ENCODE measurements around the gene MCU.
"Not testable (repeated sequence)": the region's sequence is repeated elsewhere in the genome, so short reads cannot be mapped to it uniquely, and the experiment has no call there.

Gene MCU, protein sequence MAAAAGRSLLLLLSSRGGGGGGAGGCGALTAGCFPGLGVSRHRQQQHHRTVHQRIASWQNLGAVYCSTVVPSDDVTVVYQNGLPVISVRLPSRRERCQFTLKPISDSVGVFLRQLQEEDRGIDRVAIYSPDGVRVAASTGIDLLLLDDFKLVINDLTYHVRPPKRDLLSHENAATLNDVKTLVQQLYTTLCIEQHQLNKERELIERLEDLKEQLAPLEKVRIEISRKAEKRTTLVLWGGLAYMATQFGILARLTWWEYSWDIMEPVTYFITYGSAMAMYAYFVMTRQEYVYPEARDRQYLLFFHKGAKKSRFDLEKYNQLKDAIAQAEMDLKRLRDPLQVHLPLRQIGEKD

DNA sequence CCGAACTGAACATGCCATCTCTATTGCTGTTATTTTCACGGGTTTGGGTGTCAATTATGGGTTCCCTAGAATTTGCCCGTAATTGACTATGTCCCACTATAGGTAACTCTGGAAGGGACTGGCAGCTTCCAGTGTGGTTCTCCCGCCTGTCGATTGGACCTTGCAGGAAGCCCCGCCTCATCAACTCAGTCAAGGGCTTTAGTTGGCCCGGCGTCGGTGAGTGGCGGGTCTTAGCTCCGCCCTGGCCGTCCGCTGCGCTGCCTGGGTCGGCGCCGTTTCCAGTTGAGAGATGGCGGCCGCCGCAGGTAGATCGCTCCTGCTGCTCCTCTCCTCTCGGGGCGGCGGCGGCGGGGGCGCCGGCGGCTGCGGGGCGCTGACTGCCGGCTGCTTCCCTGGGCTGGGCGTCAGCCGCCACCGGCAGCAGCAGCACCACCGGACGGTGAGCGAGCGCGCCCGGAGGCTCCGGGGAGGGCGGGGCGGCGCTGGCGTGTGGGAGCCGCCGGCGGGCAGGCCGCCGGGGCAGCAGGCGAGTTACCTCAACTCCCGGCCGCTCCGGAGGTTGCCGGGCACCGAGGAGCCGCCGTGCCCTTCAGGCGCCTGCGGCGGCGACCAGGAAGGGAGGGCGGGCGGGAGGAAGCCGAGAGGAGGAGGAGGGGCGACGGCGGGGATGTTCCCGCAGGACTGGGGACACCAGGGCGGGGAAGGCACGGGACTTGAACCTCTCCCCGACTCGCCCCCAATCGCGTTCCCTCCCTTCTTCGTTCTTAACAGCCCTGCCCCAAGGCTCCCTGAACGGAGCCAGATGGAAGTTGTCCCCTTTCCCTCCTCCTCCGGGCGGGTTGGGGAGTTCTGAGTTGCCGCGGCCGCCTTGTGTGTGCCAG lies at the start of gene MCU:
Gene MCU (plus strand): TSS at position 281 of the 881 bp plus-strand sequence. CDS start 9 bp downstream, at position 290.
- DNase-seq: peak; percentile 94 to 95
- TF ChIP-seq GATA1 (IDR thresholded peaks at IDR 0.05; ENCODE audit: low read depth, low read length): no peak
- peak; percentile 85 for TF ChIP-seq POLR2A (IDR thresholded peaks at IDR 0.05; ENCODE audit: low read length)

DNA sequence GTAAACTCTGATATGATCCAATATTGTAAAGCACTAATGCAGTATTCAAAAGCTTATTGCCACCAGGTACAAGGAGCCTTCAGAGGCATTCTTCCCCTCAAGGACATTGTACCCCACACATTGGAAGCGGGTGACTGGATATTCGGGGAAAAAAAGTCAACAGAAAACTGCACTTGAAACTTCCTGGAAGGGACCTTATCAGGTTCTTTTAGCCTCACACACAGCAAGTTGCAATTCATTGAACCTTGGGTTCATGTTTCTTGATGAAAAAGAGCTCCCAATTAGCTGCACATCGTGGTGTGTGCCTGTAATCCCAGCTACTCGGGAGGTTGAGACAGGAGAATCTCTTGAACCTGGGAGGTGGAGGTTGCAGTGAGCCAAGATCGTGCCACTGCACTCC lies 49.6 kb upstream of the MCU start:
- no peak for DNase-seq
- TF ChIP-seq GATA1 (IDR thresholded peaks at IDR 0.05; ENCODE audit: low read depth, low read length) (no peak), POLR2A (IDR thresholded peaks at IDR 0.05; ENCODE audit: low read length) (no peak)

DNA sequence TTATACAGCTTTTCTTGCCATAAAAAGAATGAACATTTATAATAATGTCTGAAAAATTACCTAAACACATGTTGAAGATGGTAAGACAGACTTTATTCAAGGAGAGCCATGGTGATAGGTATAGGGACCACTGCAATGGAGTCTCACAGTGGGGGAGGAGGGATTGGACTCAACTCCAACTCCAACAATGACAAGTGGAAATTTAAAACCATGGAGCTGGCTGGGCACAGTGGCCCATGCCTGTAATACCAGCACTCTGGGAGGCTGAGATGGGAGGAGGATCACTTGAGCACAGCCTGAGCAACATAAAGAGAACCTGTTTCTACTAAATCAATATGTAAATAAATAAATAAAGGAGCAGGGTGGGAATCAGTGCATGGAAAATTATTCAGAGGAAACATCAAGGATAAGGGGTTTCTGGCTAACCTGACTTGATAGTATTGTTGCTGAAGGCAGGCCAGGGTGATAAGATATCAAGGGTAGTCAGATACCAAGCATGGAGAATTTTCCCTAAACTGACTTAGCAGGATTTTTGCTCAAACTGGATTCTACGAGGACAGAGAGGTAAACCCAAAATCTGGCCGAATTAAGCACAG lies 46.6 kb upstream of the MCU start:
- TF ChIP-seq POLR2A (IDR thresholded peaks at IDR 0.05; ENCODE audit: low read length): no peak
- no peak for TF ChIP-seq GATA1 (IDR thresholded peaks at IDR 0.05; ENCODE audit: low read depth, low read length)

DNA sequence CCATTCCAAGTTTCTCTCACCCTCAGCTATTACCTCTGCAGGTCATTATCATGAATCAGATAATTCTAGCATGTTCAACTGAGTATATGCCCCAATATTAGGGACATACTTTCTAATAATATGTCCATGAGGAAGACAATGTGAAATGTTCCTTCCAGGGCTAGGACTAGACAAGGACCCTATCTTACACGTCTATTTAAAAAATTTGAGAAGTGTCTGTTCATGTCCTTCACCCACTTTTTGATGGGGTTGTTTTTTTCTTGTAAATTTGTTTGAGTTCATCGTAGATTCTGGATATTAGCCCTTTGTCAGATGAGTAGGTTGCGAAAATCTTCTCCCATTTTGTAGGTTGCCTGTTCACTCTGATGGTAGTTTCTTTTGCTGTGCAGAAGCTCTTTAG lies 45.0 kb upstream of the MCU start:
- DNase-seq: not testable (repeated sequence)

More for the DNA sequence above, 46.6 kb upstream of the MCU start:
- DNase-seq: no peak

DNA sequence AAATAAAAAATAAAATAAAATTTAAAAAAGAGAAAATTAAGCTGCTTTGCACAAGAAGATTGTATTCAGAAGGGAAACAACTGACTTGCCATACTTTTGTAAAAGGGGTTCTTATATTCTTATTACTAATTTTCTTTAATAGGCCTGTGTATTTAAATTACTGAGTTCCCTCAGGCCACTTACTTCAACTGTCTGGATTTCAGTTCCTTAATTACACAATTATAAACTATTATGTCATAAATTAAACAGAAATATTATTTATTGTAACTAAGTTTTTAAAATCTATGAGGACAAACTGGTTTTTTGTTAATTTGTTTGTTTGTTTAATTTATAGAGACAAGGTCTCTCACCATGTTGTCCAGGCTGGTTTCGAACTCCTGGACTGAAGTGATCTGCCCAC lies 43.6 kb upstream of the MCU start:
- no peak for TF ChIP-seq GATA1 (IDR thresholded peaks at IDR 0.05; ENCODE audit: low read depth, low read length)
- TF ChIP-seq POLR2A (IDR thresholded peaks at IDR 0.05; ENCODE audit: low read length): no peak
- no peak for DNase-seq

DNA sequence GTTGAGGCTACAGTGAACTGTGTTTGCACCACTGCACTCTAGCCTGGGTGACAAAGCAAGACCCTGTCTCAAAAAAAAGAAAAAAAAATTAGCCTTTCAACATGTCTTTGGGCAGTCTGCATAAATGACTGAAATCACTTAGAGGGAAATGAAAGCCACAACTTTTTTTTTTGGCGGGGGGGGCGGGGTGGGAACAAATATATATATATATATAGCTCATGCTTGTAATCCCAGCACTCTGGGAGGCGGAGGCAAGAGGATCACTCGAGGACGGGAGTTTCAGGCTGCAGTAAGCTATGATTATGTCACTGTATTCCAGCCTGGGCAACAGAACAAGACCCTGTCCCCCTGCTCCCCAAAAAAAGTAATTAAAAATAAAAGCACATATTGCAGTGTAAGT lies 42.7 kb upstream of the MCU start:
- no peak for DNase-seq
- TF ChIP-seq POLR2A (IDR thresholded peaks at IDR 0.05; ENCODE audit: low read length) (no peak), GATA1 (IDR thresholded peaks at IDR 0.05; ENCODE audit: low read depth, low read length) (no peak)

DNA sequence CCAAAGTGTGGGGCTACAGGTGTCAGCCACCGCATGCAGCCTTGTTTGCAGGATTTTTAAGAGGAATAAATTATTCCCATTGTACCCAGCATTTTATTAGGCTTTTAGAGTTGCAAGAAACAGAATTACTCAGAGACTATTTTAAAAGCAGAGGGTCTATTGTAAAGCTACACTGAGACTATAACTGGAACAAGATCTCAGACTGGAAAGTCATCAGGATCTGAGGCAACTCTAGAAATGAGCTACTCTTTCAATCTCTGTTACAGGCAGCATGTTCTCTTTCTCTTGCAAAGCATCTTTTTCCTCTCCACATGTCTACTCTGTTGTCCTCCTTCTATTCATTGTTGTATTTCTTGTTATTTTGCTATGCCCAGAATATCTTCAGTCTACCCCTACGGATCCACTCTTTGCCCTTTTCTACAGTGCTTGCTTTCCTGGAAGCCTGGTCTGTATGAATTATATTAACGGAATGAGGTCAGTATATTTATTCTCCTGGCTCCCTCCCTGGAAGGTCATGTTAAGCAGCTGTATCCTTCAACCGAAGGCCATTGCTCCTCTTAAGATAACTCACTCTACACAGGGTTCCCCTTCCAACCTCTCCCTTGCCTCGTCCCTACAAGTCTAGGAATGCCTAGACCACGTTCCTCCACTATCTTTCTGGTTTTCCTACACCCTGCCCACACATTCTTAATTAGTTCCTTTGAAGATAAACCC lies 38.4 kb upstream of the MCU start:
- TF ChIP-seq GATA1 (IDR thresholded peaks at IDR 0.05; ENCODE audit: low read depth, low read length) (no peak), POLR2A (IDR thresholded peaks at IDR 0.05; ENCODE audit: low read length) (no peak)
- DNase-seq: no peak

DNA sequence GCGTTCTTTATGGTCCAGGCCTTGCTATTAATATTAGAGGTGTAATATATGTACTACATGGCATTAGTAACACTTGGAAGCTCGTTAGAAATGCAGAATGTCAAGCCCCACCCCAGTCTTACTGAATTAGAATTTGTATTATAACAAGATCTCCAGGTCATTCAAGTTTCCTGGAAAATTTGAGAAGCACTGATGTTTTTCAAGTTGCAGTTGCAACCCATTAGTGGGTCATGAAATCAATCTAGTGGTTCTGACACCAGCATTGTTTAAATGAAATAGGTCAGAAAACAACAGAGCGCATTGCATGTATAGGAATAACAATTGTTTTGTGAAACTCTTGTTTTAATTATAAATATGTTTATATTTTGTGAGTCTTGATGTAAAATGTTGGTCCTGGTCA lies 37.2 kb upstream of the MCU start:
- no peak for DNase-seq
- TF ChIP-seq GATA1 (IDR thresholded peaks at IDR 0.05; ENCODE audit: low read depth, low read length) (no peak), POLR2A (IDR thresholded peaks at IDR 0.05; ENCODE audit: low read length) (no peak)

DNA sequence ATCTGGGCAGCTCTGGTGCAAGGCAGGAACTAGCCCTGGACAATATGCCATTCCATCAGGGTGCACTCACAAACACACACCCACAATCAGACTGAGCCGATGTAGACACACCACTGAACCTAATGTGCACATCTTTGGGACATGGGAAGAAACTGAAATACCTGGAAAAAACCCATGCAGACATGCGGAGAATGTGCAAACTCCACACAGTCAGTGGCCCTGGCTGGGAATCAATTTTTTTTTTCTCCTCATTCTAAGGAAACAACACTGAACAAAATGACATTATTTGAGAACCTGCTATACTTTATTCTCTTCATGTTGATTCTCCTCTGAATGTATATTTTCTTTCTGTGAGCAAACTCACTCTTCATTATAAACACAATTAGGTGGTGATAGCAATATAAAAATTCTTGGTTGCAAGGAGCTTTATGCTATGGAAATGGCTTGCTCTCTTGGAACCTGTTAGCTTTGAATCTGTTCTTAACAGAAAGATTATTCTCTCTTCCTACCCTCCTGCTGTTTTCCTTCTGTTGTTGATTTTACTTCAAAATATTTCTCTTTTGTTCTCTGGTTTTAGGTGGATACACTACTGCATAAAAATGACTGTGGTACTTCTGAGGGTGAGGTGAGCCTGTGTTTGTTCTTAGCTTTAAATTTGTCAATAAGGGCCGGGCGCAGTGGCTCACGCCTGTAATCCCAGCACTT lies 33.1 kb upstream of the MCU start:
- DNase-seq: no peak
- TF ChIP-seq POLR2A (IDR thresholded peaks at IDR 0.05; ENCODE audit: low read length) (no peak), GATA1 (IDR thresholded peaks at IDR 0.05; ENCODE audit: low read depth, low read length) (no peak)

DNA sequence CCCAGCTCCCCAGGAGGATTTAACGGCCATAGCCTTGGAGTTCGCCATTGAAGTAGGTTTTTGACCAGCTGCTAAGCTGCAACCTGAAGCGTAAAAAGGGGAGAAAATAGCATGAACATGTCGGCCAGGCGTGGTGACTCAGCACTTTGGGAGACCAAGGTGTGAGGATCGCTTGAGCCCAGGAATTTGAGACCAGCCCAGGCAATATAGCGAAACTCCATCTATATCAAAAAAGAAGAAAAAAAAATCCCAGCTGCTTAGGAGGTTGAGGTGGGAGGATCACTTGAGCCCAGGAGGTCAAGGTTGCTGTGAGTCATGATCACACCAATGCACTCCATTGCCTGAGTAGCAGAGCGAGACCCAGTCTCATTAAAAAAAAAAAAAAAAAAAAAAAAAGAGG lies 32.2 kb upstream of the MCU start:
- no peak for TF ChIP-seq GATA1 (IDR thresholded peaks at IDR 0.05; ENCODE audit: low read depth, low read length)
- TF ChIP-seq POLR2A (IDR thresholded peaks at IDR 0.05; ENCODE audit: low read length): no peak

DNA sequence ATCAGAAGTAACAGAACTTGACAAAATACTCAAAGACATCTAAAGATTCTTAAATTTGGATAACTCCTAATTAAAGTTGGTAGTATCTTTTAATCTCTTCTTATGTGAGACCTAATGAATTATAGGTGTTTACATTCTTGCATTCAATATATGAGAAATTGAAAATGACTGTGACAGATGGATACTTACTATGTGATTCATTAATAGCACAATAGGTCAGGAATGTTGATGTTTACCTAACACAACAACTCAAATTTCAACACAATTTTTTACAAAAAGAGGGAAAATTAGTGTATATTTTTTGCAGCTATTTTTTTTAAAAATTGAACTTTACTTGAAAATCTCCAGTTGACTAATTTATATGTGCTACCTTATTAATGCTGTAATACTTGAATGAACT lies 31.7 kb upstream of the MCU start:
- TF ChIP-seq GATA1 (IDR thresholded peaks at IDR 0.05; ENCODE audit: low read depth, low read length): no peak
- no peak for DNase-seq

More for the DNA sequence above, 32.2 kb upstream of the MCU start:
- DNase-seq: no peak

DNA sequence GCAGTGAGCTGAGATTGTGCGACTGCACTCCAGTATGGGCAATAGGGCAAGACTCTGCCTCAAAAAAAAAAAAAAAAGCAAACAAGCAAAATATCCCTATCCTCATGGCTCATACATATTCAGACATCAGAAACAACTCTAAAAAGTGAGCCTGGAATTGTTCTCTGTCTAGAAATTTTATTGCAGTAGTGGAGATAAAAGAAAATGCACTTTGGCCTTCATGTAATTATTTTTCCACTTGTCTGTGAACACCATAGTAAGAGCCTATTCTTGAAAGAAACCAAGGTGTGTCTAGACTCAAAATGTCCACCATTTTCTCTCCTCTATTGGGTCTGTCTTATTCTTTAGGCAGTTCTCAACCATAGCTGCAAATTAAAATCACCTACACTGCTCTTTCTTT lies 30.5 kb upstream of the MCU start:
- no peak for TF ChIP-seq GATA1 (IDR thresholded peaks at IDR 0.05; ENCODE audit: low read depth, low read length)
- TF ChIP-seq POLR2A (IDR thresholded peaks at IDR 0.05; ENCODE audit: low read length): no peak
- DNase-seq: no peak

DNA sequence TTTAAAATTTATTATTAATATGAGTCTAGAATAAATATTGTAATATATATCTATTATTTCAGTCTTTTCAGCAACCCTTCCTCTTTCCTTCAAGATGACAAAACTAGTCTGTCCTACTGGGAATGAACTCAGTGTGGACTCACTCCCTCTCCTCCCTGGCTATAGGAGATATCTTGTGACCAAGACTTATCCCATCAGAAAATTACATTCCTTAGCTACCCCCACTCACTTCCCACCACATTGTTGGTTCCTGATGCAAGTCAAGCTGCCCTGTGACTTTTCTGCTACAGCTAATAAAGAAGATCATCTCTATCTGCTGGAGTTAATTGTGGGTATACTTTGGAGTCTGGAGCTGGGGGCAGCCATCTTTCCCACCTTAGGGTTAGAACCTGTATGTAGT lies 28.0 kb upstream of the MCU start:
- DNase-seq: no peak
- TF ChIP-seq POLR2A (IDR thresholded peaks at IDR 0.05; ENCODE audit: low read length) (no peak), GATA1 (IDR thresholded peaks at IDR 0.05; ENCODE audit: low read depth, low read length) (no peak)
